Esophagus squamous epithelium (tissue), 5 donors: ENCODE results near the gene HMCN2. TPM values are rescaled to one million over a fixed set of nuclear protein-coding genes. Genes with fewer than 3 reads are reported as not detected.

Source experiments
- DNase-seq: peaks from one replicate; lab custom pipeline; 2025; lab: John Stamatoyannopoulos, UW
- H3K27ac ChIP-seq, 4 donors: fragments of 200-600 bp; sonication (generic); one replicate each; pipeline ENCODE4 v1.5.1; 2016 to 2019; ENCODE audit warnings: mild to moderate bottlenecking in 1 of 4
- H3K27me3 ChIP-seq, 4 donors: fragments of 200-600 bp; sonication (generic); 1 replicate in 3 of 4; 2 replicates in 1 of 4; pipeline versions ENCODE4 v1.5.1 to v1.6.0; 2017 to 2021; ENCODE audit warnings: antibody characterized with exemption in 1 of 4
- H3K36me3 ChIP-seq, 3 donors: fragments of 200-600 bp; sonication (generic); one replicate each; pipeline ENCODE4 v1.5.1; 2016 to 2019
- H3K4me1 ChIP-seq, 3 donors: fragments of 200-600 bp; sonication (generic); one replicate each; pipeline ENCODE4 v1.5.1; 2017 to 2019
- H3K4me3 ChIP-seq, 4 donors: fragments of 200-600 bp; sonication (generic); 1 replicate in 3 of 4; 2 replicates in 1 of 4; pipeline ENCODE4 v1.5.1; 2016 to 2019; ENCODE audit warnings: mild to moderate bottlenecking in 2 of 4, moderate library complexity in 1 of 4
- H3K9me3 ChIP-seq, 3 donors: fragments of 200-600 bp; sonication (generic); one replicate each; pipeline ENCODE4 v1.5.1; 2016 to 2019
- POLR2A ChIP-seq, 4 donors: fragments of 450-650 bp; IDR thresholded peaks; one replicate each; pipeline ENCODE4 v1.6.1; 2017; ENCODE audit warnings: antibody characterized with exemption in 4 of 4, mild to moderate bottlenecking in 4 of 4, moderate library complexity in 3 of 4
- WGBS, 2 donors: methylation state at CpG; one replicate each; pipeline ENCODE4 v1.1.5; 2018; 5-methylcytosine and 5-hydroxymethylcytosine counted together
- intact Hi-C: fragments of 100-400 bp; cut with DNase I; formaldehyde crosslinking; loops from one replicate; pipeline ENCODE4 v1.15.0; 2022
- total RNA-seq, 4 donors: library from RNA; depleted of rRNA; stranded (reverse); fragments of >200 nt; gene quantifications; one replicate each; pipeline ENCODE4 v1.1.0, GENCODE V29; 2016
- TF ChIP-seq, protein P1 (sequence below), 6 experiments: fragments of 450-650 bp in 4 of 6; fragments of 200-600 bp in 2 of 6; sonication (generic) in 2 of 6; IDR thresholded peaks; one replicate each; pipeline ENCODE4 v1.5.1; 2016 to 2019; ENCODE audit warnings: antibody characterized with exemption in 6 of 6, mild to moderate bottlenecking in 4 of 6, moderate library complexity in 4 of 6
- donor health status: DM: yes; HTN: yes; CAD: no.

The HMCN2 gene
- total RNA-seq, 4 donors from 2014 or later, result 0.53 to 4.8 (median 0.78) TPM

DNA sequence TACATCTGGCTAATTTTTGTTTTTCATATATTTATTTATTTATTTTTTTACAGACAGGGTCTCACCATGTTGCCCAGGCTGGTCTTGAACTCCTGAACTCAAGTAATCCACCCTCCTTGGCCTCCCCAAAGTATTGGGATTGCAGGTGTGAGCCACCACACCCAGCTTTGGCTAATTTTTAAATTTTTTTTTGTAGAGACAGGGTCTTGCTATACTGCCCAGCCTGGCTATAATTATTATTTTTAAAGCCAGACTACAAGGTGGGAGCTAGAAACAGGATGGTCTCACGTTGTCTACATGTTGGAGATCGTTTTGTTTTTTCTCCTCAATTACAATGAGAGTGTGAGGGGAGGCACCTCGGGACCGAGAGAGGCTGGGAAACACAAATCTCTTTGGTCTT is 203.0 kb downstream of the HMCN2 start:
- intact Hi-C loops, result no loop called here
- Histone ChIP-seq H3K9me3 (no peaks in the 10 kb centered on the region), H3K36me3 (peaks cover 0 to 56% (median 4%) of the 10 kb centered on the region in 3 donors), H3K4me3 (no peak overlapping the region), H3K27ac (no peak overlapping the region), H3K27me3 (peaks cover 0 to 12% (median 0%) of the 10 kb centered on the region in 4 donors), H3K4me1 (no peaks in the 10 kb centered on the region)
- DNase-seq, result no peak
- 76 to 80% methylated on average over 3 to 4 of the region's 4 CpGs for WGBS, 2 donors
- TF ChIP-seq, protein P1, sequence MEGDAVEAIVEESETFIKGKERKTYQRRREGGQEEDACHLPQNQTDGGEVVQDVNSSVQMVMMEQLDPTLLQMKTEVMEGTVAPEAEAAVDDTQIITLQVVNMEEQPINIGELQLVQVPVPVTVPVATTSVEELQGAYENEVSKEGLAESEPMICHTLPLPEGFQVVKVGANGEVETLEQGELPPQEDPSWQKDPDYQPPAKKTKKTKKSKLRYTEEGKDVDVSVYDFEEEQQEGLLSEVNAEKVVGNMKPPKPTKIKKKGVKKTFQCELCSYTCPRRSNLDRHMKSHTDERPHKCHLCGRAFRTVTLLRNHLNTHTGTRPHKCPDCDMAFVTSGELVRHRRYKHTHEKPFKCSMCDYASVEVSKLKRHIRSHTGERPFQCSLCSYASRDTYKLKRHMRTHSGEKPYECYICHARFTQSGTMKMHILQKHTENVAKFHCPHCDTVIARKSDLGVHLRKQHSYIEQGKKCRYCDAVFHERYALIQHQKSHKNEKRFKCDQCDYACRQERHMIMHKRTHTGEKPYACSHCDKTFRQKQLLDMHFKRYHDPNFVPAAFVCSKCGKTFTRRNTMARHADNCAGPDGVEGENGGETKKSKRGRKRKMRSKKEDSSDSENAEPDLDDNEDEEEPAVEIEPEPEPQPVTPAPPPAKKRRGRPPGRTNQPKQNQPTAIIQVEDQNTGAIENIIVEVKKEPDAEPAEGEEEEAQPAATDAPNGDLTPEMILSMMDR (IDR thresholded peaks at IDR 0.05), result no peak
- TF ChIP-seq POLR2A (IDR thresholded peaks at IDR 0.05), result no peak

DNA sequence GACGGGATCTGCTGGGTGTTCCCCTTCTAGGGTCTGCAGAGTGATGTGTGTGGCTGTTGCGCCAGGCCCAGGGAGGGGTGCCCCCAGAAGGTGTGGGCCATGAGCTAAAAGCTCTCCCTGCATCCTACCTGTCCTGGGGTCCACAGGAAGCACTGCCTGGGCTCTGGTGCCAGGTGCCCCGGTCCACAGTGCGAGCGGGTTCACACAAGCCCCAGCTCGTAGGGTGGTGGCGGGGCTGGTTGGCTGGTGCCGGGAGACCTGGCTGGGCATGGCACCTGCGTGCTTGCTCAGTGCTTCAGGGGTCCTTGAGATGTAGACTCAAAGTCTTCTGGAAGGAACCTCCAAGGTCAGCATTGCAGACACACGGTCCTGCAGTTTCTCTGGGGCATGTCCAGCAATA is 204.7 kb downstream of the HMCN2 start:
- Histone ChIP-seq H3K4me1 (no peaks in the 10 kb centered on the region), H3K36me3 (peaks cover 0 to 46% (median 4%) of the 10 kb centered on the region in 3 donors), H3K27me3 (peaks cover 0 to 12% (median 0%) of the 10 kb centered on the region in 4 donors), H3K9me3 (no peaks in the 10 kb centered on the region), H3K27ac (no peak overlapping the region), H3K4me3 (no peak overlapping the region)
- intact Hi-C loops, result no loop called here
- TF ChIP-seq, protein P1 (IDR thresholded peaks at IDR 0.05), result no peak
- no peak for TF ChIP-seq POLR2A (IDR thresholded peaks at IDR 0.05)
- no peak for DNase-seq
- WGBS, 2 donors, result 70% methylated on average over 4 of the region's 10 CpGs; no CpG with 5 or more reads in 1 of the 2 donors

DNA sequence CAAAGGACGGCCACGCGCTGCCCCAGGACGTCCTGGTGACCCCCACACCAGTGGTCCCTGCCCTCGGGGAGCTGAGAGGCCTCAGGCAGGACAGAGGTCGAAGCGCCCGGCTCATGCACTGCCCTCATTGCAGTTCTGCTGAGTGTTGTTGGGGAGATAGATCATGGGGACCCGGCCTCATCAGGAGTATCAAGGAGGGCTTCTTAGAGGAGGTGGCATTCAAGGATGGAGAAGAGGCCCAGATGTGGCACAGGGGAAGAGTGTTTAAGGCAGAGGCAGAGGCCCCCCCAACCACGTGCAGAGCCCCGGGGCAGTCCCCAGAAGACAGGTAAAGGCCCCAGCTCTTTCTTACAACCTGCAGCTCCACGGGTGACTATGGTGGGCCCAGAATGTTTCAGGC is 205.4 kb downstream of the HMCN2 start:
- intact Hi-C loops, result no loop called here
- H3K4me3 ChIP-seq, result no peak overlapping the region
- WGBS, 2 donors, result 40 to 94% methylated on average over 1 to 2 of the region's 12 CpGs
- DNase-seq, result no peak
- H3K27ac ChIP-seq, result no peak overlapping the region
- no peaks in the 10 kb centered on the region for H3K4me1 ChIP-seq
- H3K36me3 ChIP-seq, result peaks cover 0 to 41% (median 0%) of the 10 kb centered on the region in 3 donors
- peaks cover 0 to 12% (median 0%) of the 10 kb centered on the region in 4 donors for H3K27me3 ChIP-seq
- no peak for TF ChIP-seq POLR2A (IDR thresholded peaks at IDR 0.05)
- TF ChIP-seq, protein P1 (IDR thresholded peaks at IDR 0.05), result no peak
- H3K9me3 ChIP-seq, result no peaks in the 10 kb centered on the region

DNA sequence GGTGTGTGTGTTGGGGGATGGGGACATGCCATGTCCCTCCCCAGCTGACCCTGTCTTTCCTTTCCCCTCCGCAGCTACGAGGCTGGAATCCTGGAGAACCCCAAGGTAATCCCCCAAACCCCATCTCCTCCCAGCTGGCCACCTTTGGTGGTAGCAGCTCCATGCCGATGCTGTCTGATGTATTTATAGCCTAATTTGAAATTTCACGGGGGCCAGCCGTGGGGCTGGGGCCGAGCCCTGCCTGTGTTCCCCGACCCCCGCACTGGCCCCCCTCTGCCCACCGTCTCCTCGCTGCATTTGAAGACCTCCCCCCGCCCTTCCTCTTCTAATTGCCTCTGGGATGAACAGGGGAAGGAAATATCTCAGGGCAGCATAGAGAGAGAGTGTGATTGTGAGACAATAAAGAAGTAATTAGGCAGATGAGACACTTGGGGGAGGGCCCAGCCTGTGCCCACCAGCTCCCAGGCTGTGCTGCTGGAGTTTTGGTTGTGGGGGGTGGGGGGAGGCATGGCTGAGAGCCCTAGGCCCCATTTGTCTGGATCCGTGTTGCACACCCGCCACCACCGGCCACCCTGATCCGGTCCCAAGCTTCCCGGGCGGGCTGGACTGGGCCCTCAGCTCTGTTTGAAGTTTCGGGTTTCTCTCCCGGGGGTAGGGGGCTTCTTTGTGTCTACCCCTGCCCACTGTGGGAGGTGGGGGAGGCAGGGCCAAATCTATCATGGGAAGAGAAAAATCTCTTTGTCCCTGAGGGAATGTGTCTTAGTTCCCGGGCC is 206.0 kb downstream of the HMCN2 start:
- intact Hi-C loops, result no loop called here
- H3K4me1 ChIP-seq, result no peaks in the 10 kb centered on the region
- H3K9me3 ChIP-seq, result no peaks in the 10 kb centered on the region
- 53 to 85% methylated on average over 4 to 9 of the region's 20 CpGs for WGBS, 2 donors
- TF ChIP-seq, protein P1 (IDR thresholded peaks at IDR 0.05), result no peak
- TF ChIP-seq POLR2A (IDR thresholded peaks at IDR 0.05), result no peak
- no peak overlapping the region for H3K27ac ChIP-seq
- no peak overlapping the region for H3K4me3 ChIP-seq
- peaks cover 0 to 40% (median 0%) of the 10 kb centered on the region in 3 donors for H3K36me3 ChIP-seq
- H3K27me3 ChIP-seq, result peaks cover 0 to 12% (median 0%) of the 10 kb centered on the region in 4 donors
- DNase-seq, result no peak

DNA sequence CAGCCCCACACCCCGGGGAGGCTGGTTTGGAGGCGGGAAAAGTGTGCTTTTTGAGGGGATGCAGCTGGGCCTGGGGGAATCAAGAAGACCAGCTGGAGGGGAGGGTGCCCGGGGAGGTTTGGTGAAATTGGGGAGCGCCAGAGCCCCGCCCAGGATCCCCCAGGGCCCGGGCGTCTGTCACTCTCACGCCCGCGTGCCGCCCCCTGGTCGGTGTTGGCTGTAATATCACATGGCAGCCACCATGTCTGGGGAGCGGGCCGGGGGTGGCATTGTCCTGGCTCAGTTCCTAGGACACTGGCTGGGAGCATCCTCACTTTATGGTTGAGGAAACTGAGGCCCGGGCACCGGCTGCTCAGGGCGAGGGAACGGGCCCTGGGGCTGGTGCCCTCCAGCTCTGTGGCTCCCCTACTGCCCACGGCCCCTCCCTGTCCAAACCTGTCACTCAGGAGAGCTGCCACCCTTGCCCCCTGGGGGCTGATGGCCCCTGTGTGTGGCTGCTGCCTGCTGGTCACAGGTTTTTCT is 206.7 kb downstream of the HMCN2 start:
- H3K4me1 ChIP-seq, result no peaks in the 10 kb centered on the region
- H3K36me3 ChIP-seq, result peaks cover 0 to 40% (median 0%) of the 10 kb centered on the region in 3 donors
- H3K9me3 ChIP-seq, result no peaks in the 10 kb centered on the region
- no peak overlapping the region for H3K4me3 ChIP-seq
- H3K27me3 ChIP-seq, result peaks cover 0 to 8% (median 0%) of the 10 kb centered on the region in 4 donors
- no peak overlapping the region for H3K27ac ChIP-seq
- TF ChIP-seq, protein P1 (IDR thresholded peaks at IDR 0.05), result no peak
- TF ChIP-seq POLR2A (IDR thresholded peaks at IDR 0.05), result no peak
- intact Hi-C loops, result no loop called here
- 30 to 71% methylated on average over 2 to 7 of the region's 19 CpGs for WGBS, 2 donors
- DNase-seq, result no peak
